ENCODE data around the gene DRD2.

DRD2 gene

GRCh38 chr11:113420808-113421207, 54.4 kb downstream of the DRD2 start:
- no peak for TF ChIP-seq CTCF (IDR thresholded peaks at IDR 0.05; ENCODE audit: control insufficient read depth, insufficient read depth, low read depth, low read length, missing control alignments)
- no peak overlapping the region for H3K4me3 ChIP-seq (ENCODE audit: control insufficient read depth, low read depth, low read length)
- DNase-seq (ENCODE audit: low read depth): no peak

GRCh38 chr11:113419454-113420003, 55.7 kb downstream of the DRD2 start:
- H3K4me3 ChIP-seq (ENCODE audit: control insufficient read depth, low read depth, low read length): no peak overlapping the region
- DNase-seq (ENCODE audit: low read depth): no peak
- TF ChIP-seq CTCF (IDR thresholded peaks at IDR 0.05; ENCODE audit: control insufficient read depth, insufficient read depth, low read depth, low read length, missing control alignments): no peak

GRCh38 chr11:113417428-113417827, 57.8 kb downstream of the DRD2 start:
- TF ChIP-seq CTCF (IDR thresholded peaks at IDR 0.05; ENCODE audit: control insufficient read depth, insufficient read depth, low read depth, low read length, missing control alignments): no peak
- H3K4me3 ChIP-seq (ENCODE audit: control insufficient read depth, low read depth, low read length): no peak overlapping the region
- no peak for DNase-seq (ENCODE audit: low read depth)

- TF ChIP-seq CTCF (IDR thresholded peaks at IDR 0.05; ENCODE audit: control insufficient read depth, insufficient read depth, low read depth, low read length, missing control alignments): no peak
- DNase-seq (ENCODE audit: low read depth): no peak
These were observed 59.9 kb downstream of the DRD2 start for GRCh38 chr11:113415343-113415742.

GRCh38 chr11:113412675-113413074, 62.5 kb downstream of the DRD2 start:
- no peak overlapping the region for H3K4me3 ChIP-seq (ENCODE audit: control insufficient read depth, low read depth, low read length)
- no peak for DNase-seq (ENCODE audit: low read depth)
- no peak for TF ChIP-seq CTCF (IDR thresholded peaks at IDR 0.05; ENCODE audit: control insufficient read depth, insufficient read depth, low read depth, low read length, missing control alignments)

More at GRCh38 chr11:113415343-113415742, 59.9 kb downstream of the DRD2 start:
- no peak overlapping the region for H3K4me3 ChIP-seq (ENCODE audit: control insufficient read depth, low read depth, low read length)

GRCh38 chr11:113411536-113411935, 63.7 kb downstream of the DRD2 start:
- H3K4me3 ChIP-seq (ENCODE audit: control insufficient read depth, low read depth, low read length): no peak overlapping the region
- TF ChIP-seq CTCF (IDR thresholded peaks at IDR 0.05; ENCODE audit: control insufficient read depth, insufficient read depth, low read depth, low read length, missing control alignments): no peak
- DNase-seq (ENCODE audit: low read depth): no peak
